ENCODE results near the gene FAM110C.
"Not testable (repeated sequence)": the region's sequence is repeated elsewhere in the genome, so short reads cannot be mapped to it uniquely, and the experiment has no call there.

FAM110C gene

DNA sequence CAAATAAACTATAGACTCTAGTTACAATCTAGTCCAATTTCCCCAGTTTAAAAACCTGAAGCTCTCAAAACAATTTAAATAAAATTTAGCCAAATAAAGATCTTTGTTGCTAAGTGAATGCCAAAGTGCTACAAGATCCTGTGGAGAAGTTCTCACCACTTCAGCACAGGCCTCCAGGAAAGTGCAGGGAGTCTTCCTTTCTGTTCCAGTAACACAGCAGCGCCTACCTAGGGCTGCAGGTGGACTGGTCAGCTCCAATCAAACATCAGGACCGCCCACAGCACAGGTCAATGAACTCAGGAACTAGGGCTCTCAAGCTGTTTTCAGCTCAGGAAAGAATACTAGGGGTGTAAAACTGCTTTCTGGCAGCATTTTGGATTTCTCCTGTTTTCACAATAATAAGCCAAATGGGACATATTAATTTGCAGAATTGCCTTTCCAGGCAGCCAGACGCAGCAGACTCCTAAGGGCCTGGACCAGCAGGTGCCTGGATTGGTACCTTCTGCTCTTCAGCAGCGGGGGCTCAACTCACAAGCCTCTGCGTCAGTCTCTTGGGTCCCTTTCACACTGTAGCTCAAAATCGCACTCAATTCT, 1.5 kb downstream of the FAM110C start:
- no peak for DNase-seq (ENCODE audit: insufficient read length, low spot score)
- no peak for FAIRE-seq

GRCh38 chr2:42788-43187, 3.5 kb downstream of the FAM110C start:
- DNase-seq (ENCODE audit: insufficient read length, low spot score) = no peak
- FAIRE-seq = no peak

- no peak for DNase-seq (ENCODE audit: insufficient read length, low spot score)
- FAIRE-seq = no peak
Observed at GRCh38 chr2:40465-40864, 5.8 kb downstream of the FAM110C start.

- FAIRE-seq (no peak), DNase-seq (ENCODE audit: insufficient read length, low spot score) (no peak)
Observed at GRCh38 chr2:38155-38554, 8.2 kb downstream of the FAM110C start.

DNA sequence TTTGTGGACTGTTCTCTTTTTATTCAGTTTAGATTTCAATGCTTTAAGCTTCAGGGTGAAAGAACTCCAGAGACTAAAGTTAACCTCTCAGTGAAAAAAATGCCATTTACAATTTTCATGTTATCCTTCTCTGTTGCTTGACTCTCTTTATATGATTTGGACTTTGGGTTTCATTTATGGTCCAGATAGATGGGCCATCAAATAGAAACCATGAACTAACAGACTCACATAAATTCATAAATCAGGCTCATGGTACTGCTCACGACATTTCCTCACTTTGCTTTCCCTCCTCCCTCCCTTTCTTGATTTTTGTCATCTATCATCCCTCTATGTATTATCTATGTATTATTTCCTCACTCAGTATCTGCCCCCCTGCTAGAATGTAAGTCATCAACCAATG, 10.0 kb downstream of the FAM110C start:
- FAIRE-seq = no peak
- DNase-seq (ENCODE audit: insufficient read length, low spot score) = no peak

- FAIRE-seq (peak; percentile 9), DNase-seq (ENCODE audit: insufficient read length, low spot score) (no peak)
Observed at GRCh38 chr2:35852-36251, 10.5 kb downstream of the FAM110C start.

DNA sequence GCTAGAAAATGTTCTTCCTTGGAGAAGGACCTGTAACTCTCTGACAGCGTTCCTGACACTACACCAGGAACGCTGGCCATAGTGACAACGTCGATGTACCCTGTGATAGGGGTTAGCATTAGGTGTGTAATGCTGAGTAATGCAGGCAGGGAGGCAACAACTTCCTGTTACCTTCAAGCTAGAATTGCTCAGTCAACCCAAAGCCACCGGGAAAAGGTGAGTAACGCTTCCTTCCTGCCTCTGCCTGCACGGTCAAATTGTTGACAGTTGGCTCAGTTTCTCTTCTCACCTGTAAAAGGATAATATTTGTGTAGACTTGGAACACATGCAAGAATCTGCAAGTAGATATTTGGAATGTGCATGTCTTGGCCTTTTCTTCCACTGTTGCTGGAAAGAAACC, 12.7 kb downstream of the FAM110C start:
- FAIRE-seq (no peak), DNase-seq (ENCODE audit: insufficient read length, low spot score) (no peak)

DNA sequence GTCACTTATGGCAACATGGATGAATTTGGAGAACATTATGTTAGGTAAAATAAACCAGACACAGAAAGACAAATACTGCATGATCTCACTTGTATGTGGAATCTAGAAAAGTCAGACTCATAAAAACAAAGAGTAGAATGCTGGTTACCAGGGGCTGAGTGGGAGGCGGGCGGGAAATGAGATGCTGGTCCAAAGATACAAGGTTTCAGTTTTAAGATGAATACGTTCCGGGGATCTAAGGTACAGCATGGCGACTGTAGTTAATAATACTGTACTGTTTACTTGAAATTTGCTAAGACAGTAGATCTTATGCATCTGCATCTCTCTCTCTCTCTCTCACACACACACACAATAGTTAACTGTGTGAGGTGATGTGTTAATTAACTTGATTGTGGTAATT, 14.2 kb downstream of the FAM110C start:
- no peak for DNase-seq (ENCODE audit: insufficient read length, low spot score)

DNA sequence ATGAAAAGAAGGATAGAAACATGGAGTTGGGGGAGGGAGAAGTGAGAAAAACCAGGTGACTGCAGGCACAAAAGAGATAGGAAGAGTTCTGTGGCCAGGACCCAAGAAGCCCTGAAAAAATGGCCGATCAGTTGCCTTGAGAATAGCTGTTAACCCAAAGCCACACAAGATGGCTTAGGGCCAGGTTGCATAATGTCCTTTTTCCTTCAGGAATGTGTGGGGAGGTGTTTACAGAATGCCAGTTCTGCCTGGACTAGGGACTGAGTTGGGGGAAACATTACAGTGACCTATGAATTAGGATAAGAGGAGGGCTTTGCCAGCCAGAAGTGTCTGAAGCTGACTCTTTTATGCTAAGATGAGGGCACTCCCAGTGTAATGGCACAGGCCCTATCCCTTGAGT, 17.1 kb downstream of the FAM110C start:
- FAIRE-seq = no peak

More for the DNA sequence above, 14.2 kb downstream of the FAM110C start:
- FAIRE-seq = no peak

GRCh38 chr2:28406-28975, 17.8 kb downstream of the FAM110C start:
- DNase-seq (ENCODE audit: insufficient read length, low spot score) (no peak), FAIRE-seq (no peak)

More for the DNA sequence above, 17.1 kb downstream of the FAM110C start:
- DNase-seq (ENCODE audit: insufficient read length, low spot score) = no peak

DNA sequence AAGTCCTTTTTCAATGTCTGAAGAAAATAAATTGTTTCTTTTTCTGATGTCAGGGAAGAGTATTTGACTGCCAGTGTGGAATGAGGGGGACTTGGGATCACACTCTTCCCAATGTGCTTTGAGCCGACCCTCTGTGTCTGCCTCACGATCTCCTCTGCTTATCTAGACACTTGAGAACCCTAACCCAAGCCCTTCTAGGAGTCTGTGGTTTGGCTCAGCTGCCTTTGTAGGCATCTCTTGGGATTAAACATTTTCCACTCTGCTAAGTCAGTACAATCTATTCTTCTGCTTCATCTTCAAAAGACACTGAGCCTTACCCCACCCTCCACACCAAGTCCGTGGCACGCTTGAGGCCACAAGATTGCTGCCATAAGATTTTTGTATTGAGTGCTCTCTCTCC, 19.4 kb downstream of the FAM110C start:
- no peak for DNase-seq (ENCODE audit: insufficient read length, low spot score)
- FAIRE-seq = no peak

DNA sequence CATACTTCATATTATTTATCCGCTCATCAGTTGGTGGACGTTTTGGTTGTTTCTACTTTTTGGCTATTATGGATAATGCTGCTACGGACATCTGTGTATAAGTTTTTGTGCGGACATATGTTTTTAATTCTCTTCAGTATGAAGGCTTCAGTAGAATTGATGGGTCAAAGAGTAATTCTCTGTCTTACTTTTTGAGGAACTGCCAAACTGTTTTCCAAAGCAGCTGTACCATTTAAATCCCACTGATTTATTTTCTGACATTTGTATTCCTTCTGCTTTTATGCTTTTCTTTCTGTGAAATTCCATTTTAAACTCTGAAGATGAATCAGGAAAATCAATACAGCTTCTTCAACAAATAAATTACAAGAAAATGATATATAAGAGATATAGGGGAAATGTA, 20.8 kb downstream of the FAM110C start:
- FAIRE-seq (no peak), DNase-seq (ENCODE audit: insufficient read length, low spot score) (no peak)

- not testable (repeated sequence) for DNase-seq (ENCODE audit: insufficient read length, low spot score); FAIRE-seq
Observed at GRCh38 chr2:24591-24990, 21.7 kb downstream of the FAM110C start.

GRCh38 chr2:24107-24506, 22.2 kb downstream of the FAM110C start:
- DNase-seq (ENCODE audit: insufficient read length, low spot score) (no peak), FAIRE-seq (peak; percentile 4)

DNA sequence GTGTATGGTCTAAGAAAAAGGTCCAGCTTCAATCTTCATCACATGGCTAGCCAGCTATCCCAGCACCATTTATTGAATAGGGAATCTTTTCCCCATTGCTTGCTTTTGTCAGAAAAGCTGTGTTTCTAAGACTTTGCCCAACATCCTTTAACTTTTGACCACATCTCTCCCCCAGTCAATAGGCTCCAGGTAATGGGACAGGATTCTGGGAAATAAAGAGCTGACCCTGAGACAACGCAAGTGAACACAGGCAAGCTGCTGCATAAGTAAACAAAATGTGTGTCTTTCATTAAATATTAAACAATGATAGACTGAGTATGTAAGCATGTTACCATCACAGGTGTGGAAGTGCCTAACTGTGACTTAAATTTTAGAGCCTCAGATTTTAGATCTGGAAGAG, 23.0 kb downstream of the FAM110C start:
- DNase-seq (ENCODE audit: insufficient read length, low spot score) (no peak), FAIRE-seq (no peak)

GRCh38 chr2:22244-22643, 24.1 kb downstream of the FAM110C start:
- FAIRE-seq = not testable (repeated sequence)

GRCh38 chr2:20259-20658, 26.0 kb downstream of the FAM110C start:
- not testable (repeated sequence) for DNase-seq (ENCODE audit: insufficient read length, low spot score); FAIRE-seq

More at GRCh38 chr2:22244-22643, 24.1 kb downstream of the FAM110C start:
- DNase-seq (ENCODE audit: insufficient read length, low spot score) = not testable (repeated sequence)

GRCh38 chr2:19505-19904, 26.8 kb downstream of the FAM110C start:
- DNase-seq (ENCODE audit: insufficient read length, low spot score) (no peak), FAIRE-seq (no peak)

DNA sequence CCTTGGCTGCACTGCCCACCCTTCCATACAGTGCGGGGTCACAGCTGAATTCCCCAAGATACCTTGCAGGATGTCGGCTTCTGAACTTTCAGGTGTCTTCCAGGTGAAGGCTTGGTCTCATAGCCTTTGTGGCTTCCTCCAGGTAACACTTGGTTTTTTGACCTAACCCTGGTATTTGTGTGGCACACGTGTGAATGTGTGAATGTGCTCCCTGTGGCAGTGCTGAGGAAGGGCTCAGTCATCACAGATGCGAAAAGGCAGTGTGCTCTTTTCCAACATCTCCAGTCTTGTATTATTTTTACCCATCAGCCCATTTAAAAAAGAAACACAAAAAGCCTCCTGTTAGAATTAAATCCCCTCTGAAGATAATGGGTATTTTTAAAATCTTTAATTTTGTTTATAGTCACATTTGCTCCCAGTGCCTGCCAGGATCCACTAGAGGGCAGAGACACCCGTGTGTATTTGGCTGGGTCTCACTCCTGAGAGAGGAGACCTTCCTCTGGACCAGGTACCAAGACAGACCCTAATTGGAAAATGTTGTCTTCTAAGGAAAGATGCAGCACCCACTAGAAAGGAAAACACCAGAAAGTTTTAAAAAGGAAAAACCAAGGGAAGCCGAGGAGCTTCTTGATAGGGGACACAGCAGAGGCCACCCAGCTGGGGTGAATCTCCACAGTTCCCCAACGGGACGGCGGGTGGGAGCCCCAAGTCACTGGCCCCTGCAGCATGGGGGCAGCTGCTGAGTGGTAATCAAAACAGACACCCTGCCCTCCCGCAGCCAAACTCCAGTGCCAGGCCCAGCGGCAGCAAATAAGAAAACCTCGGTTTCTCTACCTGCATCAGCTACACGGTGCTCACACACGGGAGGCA, 27.7 kb downstream of the FAM110C start:
- FAIRE-seq (no peak), DNase-seq (ENCODE audit: insufficient read length, low spot score) (no peak)

DNA sequence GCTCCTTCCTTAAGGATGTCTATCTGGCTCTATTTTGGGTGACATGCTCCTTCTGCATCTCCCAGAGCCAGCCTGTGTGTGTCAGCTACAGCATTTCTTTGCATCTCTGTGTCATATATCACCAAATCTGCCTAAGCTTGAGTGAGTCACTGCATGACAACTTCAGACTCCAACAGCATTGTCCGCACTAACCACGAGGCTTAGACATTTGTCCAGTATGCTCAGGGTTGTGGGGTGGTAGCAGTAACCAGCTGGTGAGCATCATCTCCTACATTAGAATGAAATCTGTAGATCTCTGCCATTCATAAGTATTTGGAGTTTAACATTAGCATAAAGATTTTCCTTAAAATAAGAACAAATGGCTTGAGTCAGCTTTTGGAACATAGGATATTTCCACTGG, 30.4 kb downstream of the FAM110C start:
- FAIRE-seq; DNase-seq (ENCODE audit: insufficient read length, low spot score): not testable (repeated sequence)

- DNase-seq (ENCODE audit: insufficient read length, low spot score) = no peak
Observed at GRCh38 chr2:11248-11941, 34.9 kb downstream of the FAM110C start.

More at GRCh38 chr2:11248-11941, 34.9 kb downstream of the FAM110C start:
- FAIRE-seq = no peak

All from HTR-8/SVneo (cell line).